Activated T-helper 9 cell treated with anti-CD3 and anti-CD28 coated beads, Interleukin-2, amount 50 U/mL, for 16 hours (primary cell): Measurements from ENCODE around the gene DHRS1.

ENCODE experiments used
- DNase-seq: peaks from one replicate; pipeline ENCODE4 v3.0.0-alpha.2; 2020; ENCODE audit warnings: low read depth

Gene DHRS1

GRCh38 chr14:24299255-24300191 lies at the start of gene DHRS1, which contains the start of gene NOP9:
DHRS1 (minus strand) TSS chr14:24299780; CDS start chr14:24299106, 674 bp downstream.
NOP9 (plus strand) TSS chr14:24299850; CDS start chr14:24299955, 105 bp downstream.
- peak; percentile 88 for DNase-seq

- no peak for DNase-seq
Observed at GRCh38 chr14:24348186-24348585, 48.6 kb upstream of the DHRS1 start.

- DNase-seq: no peak
Observed at GRCh38 chr14:24347134-24347533, 47.6 kb upstream of the DHRS1 start.

GRCh38 chr14:24343795-24344660 lies 44.4 kb upstream of the DHRS1 start:
- DNase-seq: no peak

- no peak for DNase-seq
Observed at GRCh38 chr14:24342889-24343288, 43.3 kb upstream of the DHRS1 start.

- DNase-seq: no peak
Observed at GRCh38 chr14:24340606-24341005, 41.0 kb upstream of the DHRS1 start.

- DNase-seq: peak; percentile 50
Observed at GRCh38 chr14:24339284-24340151, 39.9 kb upstream of the DHRS1 start, which contains the start of gene RIPK3. RIPK3 (minus strand) TSS chr14:24339991; CDS start chr14:24339826, 165 bp downstream.

- DNase-seq: no peak
Observed at GRCh38 chr14:24338843-24339242, 39.3 kb upstream of the DHRS1 start.

- no peak for DNase-seq
Observed at GRCh38 chr14:24337824-24338175, 38.2 kb upstream of the DHRS1 start.

GRCh38 chr14:24337144-24337823 lies 37.7 kb upstream of the DHRS1 start:
- DNase-seq: no peak

- no peak for DNase-seq
Observed at GRCh38 chr14:24335461-24336171, 36.0 kb upstream of the DHRS1 start.

- DNase-seq: no peak
Observed at GRCh38 chr14:24334431-24335291, 35.1 kb upstream of the DHRS1 start, which contains the start of gene ADCY4. ADCY4 (minus strand) TSS chr14:24335071; CDS start chr14:24334652, 419 bp downstream.

- peak; percentile 72 for DNase-seq
Observed at GRCh38 chr14:24332268-24332993, 32.9 kb upstream of the DHRS1 start.

GRCh38 chr14:24331731-24332267 lies 32.2 kb upstream of the DHRS1 start:
- no peak for DNase-seq

GRCh38 chr14:24330973-24331674 lies 31.5 kb upstream of the DHRS1 start:
- no peak for DNase-seq

- DNase-seq: peak; percentile 40
Observed at GRCh38 chr14:24329736-24330135, 30.2 kb upstream of the DHRS1 start.

GRCh38 chr14:24329073-24329663 lies 29.6 kb upstream of the DHRS1 start:
- no peak for DNase-seq
